Smooth muscle cell (in vitro differentiated cells): ENCODE results near the gene LIPT2. TPM values are rescaled to one million over a fixed set of nuclear protein-coding genes. Genes with fewer than 3 reads are reported as not detected.
A peak's percentile ranks its signal among the peaks of the same experiment; 100 is the strongest.

Experiments
- DNase-seq: peaks from one replicate; lab custom pipeline; 2025; ENCODE audit not compliant: unreplicated experiment; lab: John Stamatoyannopoulos, UW
- H2AFZ ChIP-seq: fragments of 200-600 bp; sonication (generic); 2 replicates; pipeline ENCODE4 v1.6.0; 2016; ENCODE audit warnings: antibody characterized with exemption, low read depth, mild to moderate bottlenecking
- H3F3A ChIP-seq: fragments of 200-600 bp; sonication (generic); 2 replicates; pipeline ENCODE4 v1.6.0; 2017; ENCODE audit warnings: antibody characterized with exemption, low read depth
- H3K27ac ChIP-seq: fragments of 200-600 bp; sonication (generic); 2 replicates; pipeline ENCODE4 v1.5.1; 2016; ENCODE audit warnings: low read depth, mild to moderate bottlenecking
- H3K27me3 ChIP-seq: fragments of 200-600 bp; sonication (generic); 2 replicates; pipeline ENCODE4 v1.6.1; 2016; ENCODE audit warnings: low read depth, mild to moderate bottlenecking
- H3K36me3 ChIP-seq: fragments of 200-600 bp; sonication (generic); 2 replicates; pipeline ENCODE4 v1.5.1; 2016; ENCODE audit warnings: low read depth
- H3K4me1 ChIP-seq: fragments of 200-600 bp; sonication (generic); 2 replicates; pipeline ENCODE4 v1.5.1; 2016; ENCODE audit warnings: low read depth
- H3K4me2 ChIP-seq: fragments of 200-600 bp; sonication (generic); 2 replicates; pipeline ENCODE4 v1.6.0; 2016; ENCODE audit warnings: mild to moderate bottlenecking
- H3K4me3 ChIP-seq: fragments of 200-600 bp; sonication (generic); 2 replicates; pipeline ENCODE4 v1.5.1; 2016; ENCODE audit warnings: mild to moderate bottlenecking
- H3K79me2 ChIP-seq: fragments of 200-600 bp; sonication (generic); 2 replicates; pipeline ENCODE4 v1.6.0; 2016; ENCODE audit warnings: low read depth, mild to moderate bottlenecking
- H3K9ac ChIP-seq: fragments of 200-600 bp; sonication (generic); 2 replicates; pipeline ENCODE4 v1.6.0; 2016; ENCODE audit warnings: low read depth
- H3K9me3 ChIP-seq: fragments of 200-600 bp; sonication (generic); replicated peaks from 2 replicates; pipeline ENCODE4 v1.5.1; 2016; ENCODE audit warnings: low read depth
- H4K20me1 ChIP-seq: fragments of 200-600 bp; sonication (generic); 2 replicates; pipeline ENCODE4 v1.6.0; 2016; ENCODE audit warnings: low read depth
- WGBS: methylation state at CpG from one replicate; pipeline ENCODE4 v1.1.7; 2016; ENCODE audit warnings: low lambda C conversion rate; 5-methylcytosine and 5-hydroxymethylcytosine counted together
- polyA plus RNA-seq: library from polyadenylated mRNA; unstranded; fragments of >200 nt; fragmentation: Nextera tagmentation; extraction: Ambion mirVana; gene quantifications from 2 replicates; pipeline ENCODE4 v1.2.1, GENCODE V29; 2016
- total RNA-seq: library from RNA; depleted of rRNA; stranded (reverse); fragments of >200 nt; gene quantifications from 2 replicates; pipeline ENCODE4 v1.2.3, GENCODE V29; 2014
- TF ChIP-seq, protein P1 (sequence below): fragments of 200-600 bp; sonication (generic); IDR thresholded peaks from 2 replicates; pipeline ENCODE4 v1.5.1; 2017; ENCODE audit warnings: borderline replicate concordance, mild to moderate bottlenecking, antibody characterized with exemption; ENCODE audit not compliant: insufficient read depth, poor library complexity, severe bottlenecking

The LIPT2 gene
- total and polyA plus RNA-seq, 2 experiments from 2014 or later, result 4.0 to 10.2 TPM

DNA sequence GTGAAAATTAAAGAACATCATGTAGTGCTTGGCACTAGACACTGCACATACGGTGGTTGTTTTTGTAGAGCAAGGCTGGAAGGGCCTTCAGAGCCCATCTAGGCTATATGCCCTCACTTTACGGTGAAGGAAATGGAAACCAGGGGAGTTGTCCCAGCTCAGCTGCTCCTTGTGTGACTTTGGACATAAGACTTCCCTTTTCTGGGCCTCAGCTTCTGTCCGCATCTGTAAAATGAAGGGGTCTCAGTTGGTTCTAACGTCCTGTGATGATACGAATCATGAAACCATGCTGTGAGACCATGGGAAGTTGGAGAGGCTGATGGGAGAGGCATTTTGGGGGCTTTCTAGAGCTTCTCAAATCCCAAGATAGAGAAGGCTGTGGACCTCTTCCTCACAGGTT, 30.9 kb downstream of the LIPT2 start:
- Histone ChIP-seq H3K79me2 (no peaks in the 10 kb centered on the region), H3F3A (peaks cover 12% of the 10 kb centered on the region), H3K9me3 (no peaks in the 10 kb centered on the region), H3K4me2 (no peak overlapping the region), H3K9ac (no peak overlapping the region), H2AFZ (no peak overlapping the region), H3K4me3 (no peak overlapping the region), H3K27me3 (no peaks in the 10 kb centered on the region), H3K36me3 (no peaks in the 10 kb centered on the region), H4K20me1 (no peaks in the 10 kb centered on the region), H3K27ac (peak overlapping the region; percentile 54), H3K4me1 (peaks cover 13% of the 10 kb centered on the region)
- 93% methylated on average over 5 of the region's 5 CpGs for WGBS
- no peak for DNase-seq
- TF ChIP-seq, protein P1, sequence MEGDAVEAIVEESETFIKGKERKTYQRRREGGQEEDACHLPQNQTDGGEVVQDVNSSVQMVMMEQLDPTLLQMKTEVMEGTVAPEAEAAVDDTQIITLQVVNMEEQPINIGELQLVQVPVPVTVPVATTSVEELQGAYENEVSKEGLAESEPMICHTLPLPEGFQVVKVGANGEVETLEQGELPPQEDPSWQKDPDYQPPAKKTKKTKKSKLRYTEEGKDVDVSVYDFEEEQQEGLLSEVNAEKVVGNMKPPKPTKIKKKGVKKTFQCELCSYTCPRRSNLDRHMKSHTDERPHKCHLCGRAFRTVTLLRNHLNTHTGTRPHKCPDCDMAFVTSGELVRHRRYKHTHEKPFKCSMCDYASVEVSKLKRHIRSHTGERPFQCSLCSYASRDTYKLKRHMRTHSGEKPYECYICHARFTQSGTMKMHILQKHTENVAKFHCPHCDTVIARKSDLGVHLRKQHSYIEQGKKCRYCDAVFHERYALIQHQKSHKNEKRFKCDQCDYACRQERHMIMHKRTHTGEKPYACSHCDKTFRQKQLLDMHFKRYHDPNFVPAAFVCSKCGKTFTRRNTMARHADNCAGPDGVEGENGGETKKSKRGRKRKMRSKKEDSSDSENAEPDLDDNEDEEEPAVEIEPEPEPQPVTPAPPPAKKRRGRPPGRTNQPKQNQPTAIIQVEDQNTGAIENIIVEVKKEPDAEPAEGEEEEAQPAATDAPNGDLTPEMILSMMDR, result no peak

GRCh38 chr11:74462009-74462408, 31.5 kb downstream of the LIPT2 start:
- peak overlapping the region; percentile 56 for H3K4me2 ChIP-seq
- no peak for DNase-seq
- H3K9ac ChIP-seq, result peak overlapping the region; percentile 4
- H3K4me3 ChIP-seq, result peak overlapping the region; percentile 20
- H3K9me3 ChIP-seq, result no peaks in the 10 kb centered on the region
- H3K36me3 ChIP-seq, result no peaks in the 10 kb centered on the region
- H3K79me2 ChIP-seq, result no peaks in the 10 kb centered on the region
- TF ChIP-seq, protein P1, result no peak
- H2AFZ ChIP-seq, result peak overlapping the region; percentile 61
- H3K27me3 ChIP-seq, result no peaks in the 10 kb centered on the region
- H4K20me1 ChIP-seq, result no peaks in the 10 kb centered on the region
- 41% methylated on average over 2 of the region's 2 CpGs for WGBS
- peaks cover 12% of the 10 kb centered on the region for H3F3A ChIP-seq
- H3K27ac ChIP-seq, result peak overlapping the region; percentile 54
- peaks cover 8% of the 10 kb centered on the region for H3K4me1 ChIP-seq

DNA sequence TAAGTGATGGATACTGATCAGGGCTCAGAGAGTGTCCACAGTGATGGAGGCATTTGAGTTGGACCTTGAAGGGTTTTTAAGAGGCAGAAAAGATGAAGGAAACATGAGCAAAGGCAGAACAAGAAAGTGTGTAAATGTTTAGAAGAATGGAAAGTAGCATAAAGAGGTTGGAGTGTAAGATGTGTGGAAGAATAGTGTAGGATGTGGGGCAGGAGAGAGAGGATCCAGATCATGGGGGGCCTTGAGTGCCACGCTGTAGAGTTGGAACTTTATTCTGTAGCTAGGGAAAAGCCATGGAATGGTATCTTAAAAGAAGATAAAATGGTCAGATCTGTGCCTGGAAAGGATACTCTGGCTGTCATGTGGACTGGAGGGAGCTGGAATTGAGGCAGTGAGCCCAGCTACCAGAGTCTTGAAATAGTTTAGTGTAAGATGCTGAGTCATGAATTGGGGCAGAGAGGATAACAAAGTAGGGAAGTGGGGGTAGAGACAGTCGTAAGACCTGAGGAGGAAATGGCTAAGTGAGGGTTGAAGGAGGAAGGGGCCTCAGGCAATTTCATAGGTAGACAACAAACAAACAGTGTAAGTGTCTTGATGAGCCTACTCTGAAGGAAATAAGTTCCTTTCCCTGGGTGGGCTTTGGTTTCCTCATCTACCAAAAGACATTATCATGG, 32.9 kb downstream of the LIPT2 start:
- Histone ChIP-seq H3K4me3 (peak overlapping the region; percentile 20), H3K36me3 (no peaks in the 10 kb centered on the region), H4K20me1 (no peaks in the 10 kb centered on the region), H3K4me2 (peak overlapping the region; percentile 40), H3F3A (peaks cover 12% of the 10 kb centered on the region), H3K27ac (peak overlapping the region; percentile 54), H3K79me2 (no peaks in the 10 kb centered on the region), H3K9me3 (no peaks in the 10 kb centered on the region), H3K9ac (no peak overlapping the region), H3K27me3 (no peaks in the 10 kb centered on the region), H3K4me1 (peaks cover 8% of the 10 kb centered on the region), H2AFZ (no peak overlapping the region)
- 19% methylated on average over 2 of the region's 2 CpGs for WGBS
- TF ChIP-seq, protein P1, result no peak
- DNase-seq, result no peak

DNA sequence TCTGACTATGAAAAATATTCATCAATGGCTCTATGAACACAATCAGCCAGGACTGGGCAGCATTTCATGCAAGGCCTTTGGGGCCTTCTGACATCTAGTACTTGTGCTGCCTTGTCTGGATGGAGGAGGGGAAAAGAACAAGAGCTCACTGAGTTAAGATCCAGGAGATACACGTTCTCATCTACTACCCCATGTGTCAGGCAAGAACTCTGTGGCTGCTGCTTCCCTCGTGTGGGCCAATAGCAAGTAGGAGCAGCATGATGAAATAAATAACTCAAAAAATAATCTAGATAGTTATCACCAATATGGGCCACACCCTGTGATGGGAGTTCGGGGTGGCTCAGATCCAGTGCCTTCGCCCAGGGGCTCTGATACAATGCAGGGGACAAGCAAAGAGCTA, 33.5 kb downstream of the LIPT2 start:
- TF ChIP-seq, protein P1, result no peak
- Histone ChIP-seq H4K20me1 (no peaks in the 10 kb centered on the region), H3K4me2 (peak overlapping the region; percentile 40), H3F3A (peaks cover 12% of the 10 kb centered on the region), H3K79me2 (no peaks in the 10 kb centered on the region), H3K9me3 (no peaks in the 10 kb centered on the region), H3K27ac (peak overlapping the region; percentile 54), H3K27me3 (no peaks in the 10 kb centered on the region), H3K9ac (no peak overlapping the region), H3K4me3 (no peak overlapping the region), H2AFZ (no peak overlapping the region), H3K36me3 (no peaks in the 10 kb centered on the region), H3K4me1 (peaks cover 8% of the 10 kb centered on the region)
- no peak for DNase-seq
- 88% methylated on average over 4 of the region's 4 CpGs for WGBS
